Subcutaneous abdominal adipose tissue (tissue), 5 donors: Measurements from ENCODE around the gene LRRFIP1.

Experiments
- H3K27ac ChIP-seq: one replicate; pipeline ENCODE4 v1.7.0; 2013; ENCODE audit warnings: low read depth, mild to moderate bottlenecking, inconsistent platforms, low read length, moderate library complexity
- H3K27me3 ChIP-seq, 5 donors: one replicate each; pipeline ENCODE4 v1.7.0; 2013; ENCODE audit warnings: low read length in 5 of 5, inconsistent platforms in 1 of 5; ENCODE audit not compliant: control insufficient read depth in 5 of 5, insufficient read depth in 4 of 5
- H3K36me3 ChIP-seq, 5 donors: one replicate each; pipeline ENCODE4 v1.7.0; 2013; ENCODE audit warnings: low read length in 5 of 5; ENCODE audit not compliant: control insufficient read depth in 5 of 5, insufficient read depth in 5 of 5
- H3K4me1 ChIP-seq, 5 donors: one replicate each; pipeline ENCODE4 v1.7.0; 2013; ENCODE audit warnings: low read length in 5 of 5, mild to moderate bottlenecking in 3 of 5, moderate library complexity in 1 of 5; ENCODE audit not compliant: control insufficient read depth in 5 of 5, insufficient read depth in 5 of 5
- H3K4me3 ChIP-seq, 5 donors: one replicate each; pipeline ENCODE4 v1.7.0; 2013; ENCODE audit warnings: low read length in 5 of 5, low read depth in 1 of 5
- H3K9ac ChIP-seq, 5 donors: one replicate each; pipeline ENCODE4 v1.7.0; 2013; ENCODE audit warnings: low read length in 5 of 5, mild to moderate bottlenecking in 4 of 5, moderate library complexity in 3 of 5
- H3K9me3 ChIP-seq, 5 donors: one replicate each; pipeline ENCODE4 v1.7.0; 2013; ENCODE audit warnings: low read length in 5 of 5; ENCODE audit not compliant: control insufficient read depth in 5 of 5
- donor health status: healthy.
- donor health status: healthy.
- donor health status: healthy.
- donor health status: healthy.
- donor health status: healthy.

LRRFIP1 gene

GRCh38 chr2:237731663-237732062, 104.3 kb downstream of the LRRFIP1 start:
- Histone ChIP-seq H3K4me1 (peaks cover 3 to 90% (median 33%) of the 10 kb centered on the region in 5 donors), H3K9ac (no peak overlapping the region), H3K27ac (peak overlapping the region; percentile 74), H3K36me3 (peaks cover 0 to 9% (median 9%) of the 10 kb centered on the region in 5 donors), H3K9me3 (no peaks in the 10 kb centered on the region), H3K4me3 (peak overlapping the region in 1 of 5 donors; percentile 19), H3K27me3 (no peaks in the 10 kb centered on the region)

- Histone ChIP-seq H3K9me3 (no peaks in the 10 kb centered on the region), H3K27ac (peak overlapping the region; percentile 32), H3K36me3 (peaks cover 0 to 12% (median 9%) of the 10 kb centered on the region in 5 donors), H3K9ac (peak overlapping the region in 2 of 5 donors; percentile 23 to 30), H3K4me3 (peak overlapping the region in 1 of 5 donors; percentile 16), H3K27me3 (no peaks in the 10 kb centered on the region), H3K4me1 (peaks cover 3 to 91% (median 36%) of the 10 kb centered on the region in 5 donors)
Measured at GRCh38 chr2:237732070-237732469, 104.7 kb downstream of the LRRFIP1 start.

- peaks cover 3 to 91% (median 29%) of the 10 kb centered on the region in 5 donors for H3K4me1 ChIP-seq
- H3K9me3 ChIP-seq = no peaks in the 10 kb centered on the region
- peak overlapping the region; percentile 32 for H3K27ac ChIP-seq
- H3K27me3 ChIP-seq = no peaks in the 10 kb centered on the region
- H3K4me3 ChIP-seq = peak overlapping the region in 4 of 5 donors; percentile 19 to 43 (median 32)
- H3K36me3 ChIP-seq = peaks cover 0 to 18% (median 9%) of the 10 kb centered on the region in 5 donors
- peak overlapping the region in 2 of 5 donors; percentile 23 to 33 for H3K9ac ChIP-seq
Measured at GRCh38 chr2:237732790-237733381, 105.5 kb downstream of the LRRFIP1 start.

GRCh38 chr2:237733677-237734300, 106.4 kb downstream of the LRRFIP1 start:
- Histone ChIP-seq H3K9ac (no peak overlapping the region), H3K27me3 (no peaks in the 10 kb centered on the region), H3K4me1 (peaks cover 3 to 91% (median 29%) of the 10 kb centered on the region in 5 donors), H3K36me3 (peaks cover 0 to 18% (median 9%) of the 10 kb centered on the region in 5 donors), H3K4me3 (peak overlapping the region in 2 of 5 donors; percentile 1 to 37), H3K9me3 (no peaks in the 10 kb centered on the region), H3K27ac (peak overlapping the region; percentile 32)

- no peaks in the 10 kb centered on the region for H3K27me3 ChIP-seq
- no peak overlapping the region for H3K9ac ChIP-seq
- H3K27ac ChIP-seq = peak overlapping the region; percentile 22
- H3K9me3 ChIP-seq = no peaks in the 10 kb centered on the region
- H3K4me3 ChIP-seq = no peak overlapping the region
- peaks cover 0 to 18% (median 9%) of the 10 kb centered on the region in 5 donors for H3K36me3 ChIP-seq
- H3K4me1 ChIP-seq = peaks cover 3 to 91% (median 39%) of the 10 kb centered on the region in 5 donors
Measured at GRCh38 chr2:237734905-237735623, 107.7 kb downstream of the LRRFIP1 start.

- H3K36me3 ChIP-seq = peaks cover 0 to 18% (median 9%) of the 10 kb centered on the region in 5 donors
- peaks cover 3 to 93% (median 41%) of the 10 kb centered on the region in 5 donors for H3K4me1 ChIP-seq
- no peaks in the 10 kb centered on the region for H3K27me3 ChIP-seq
- H3K9me3 ChIP-seq = no peaks in the 10 kb centered on the region
- H3K9ac ChIP-seq = no peak overlapping the region
- no peak overlapping the region for H3K27ac ChIP-seq
- no peak overlapping the region for H3K4me3 ChIP-seq
Measured at GRCh38 chr2:237735798-237736197, 108.4 kb downstream of the LRRFIP1 start.

GRCh38 chr2:237736783-237737182, 109.4 kb downstream of the LRRFIP1 start:
- no peaks in the 10 kb centered on the region for H3K27me3 ChIP-seq
- H3K27ac ChIP-seq = peak overlapping the region; percentile 43
- H3K4me1 ChIP-seq = peaks cover 3 to 95% (median 39%) of the 10 kb centered on the region in 5 donors
- peak overlapping the region in 1 of 5 donors; percentile 48 for H3K9ac ChIP-seq
- H3K4me3 ChIP-seq = no peak overlapping the region
- peaks cover 0 to 18% (median 9%) of the 10 kb centered on the region in 5 donors for H3K36me3 ChIP-seq
- H3K9me3 ChIP-seq = no peaks in the 10 kb centered on the region

- peak overlapping the region; percentile 43 for H3K27ac ChIP-seq
- H3K4me3 ChIP-seq = no peak overlapping the region
- no peak overlapping the region for H3K9ac ChIP-seq
- peaks cover 0 to 18% (median 9%) of the 10 kb centered on the region in 5 donors for H3K36me3 ChIP-seq
- peaks cover 3 to 95% (median 44%) of the 10 kb centered on the region in 5 donors for H3K4me1 ChIP-seq
- H3K27me3 ChIP-seq = no peaks in the 10 kb centered on the region
- H3K9me3 ChIP-seq = no peaks in the 10 kb centered on the region
Measured at GRCh38 chr2:237737196-237737865, 109.9 kb downstream of the LRRFIP1 start.

- H3K9ac ChIP-seq = no peak overlapping the region
- no peak overlapping the region for H3K4me3 ChIP-seq
- no peaks in the 10 kb centered on the region for H3K9me3 ChIP-seq
- H3K27ac ChIP-seq = no peak overlapping the region
- H3K4me1 ChIP-seq = peaks cover 0 to 96% (median 43%) of the 10 kb centered on the region in 5 donors
- H3K36me3 ChIP-seq = peaks cover 0 to 18% (median 9%) of the 10 kb centered on the region in 5 donors
- no peaks in the 10 kb centered on the region for H3K27me3 ChIP-seq
Measured at GRCh38 chr2:237738255-237738654, 110.9 kb downstream of the LRRFIP1 start.
